Medulla oblongata (tissue), 1 donor: Measurements from ENCODE around the gene BICC1.
A peak's percentile ranks its signal among the peaks of the same experiment; 100 is the strongest.

ENCODE experiments used
- DNase-seq: peaks from one replicate; pipeline ENCODE4 v3.0.0-alpha.2; 2015; ENCODE audit errors: extremely low spot score

The BICC1 gene

GRCh38 chr10:58512491-58513187, at the start of gene BICC1:
Gene BICC1, plus strand, starts transcription at chr10:58512872. Its CDS starts 272 bp downstream, at chr10:58513144.
- peak; percentile 47 for DNase-seq

- DNase-seq, result no peak
These were observed 47.7 kb upstream of the BICC1 start for GRCh38 chr10:58464956-58465355.

GRCh38 chr10:58465629-58466028, 47.0 kb upstream of the BICC1 start:
- no peak for DNase-seq

- no peak for DNase-seq
These were observed 44.6 kb upstream of the BICC1 start for GRCh38 chr10:58467931-58468635.

- DNase-seq, result no peak
These were observed 38.7 kb upstream of the BICC1 start for GRCh38 chr10:58473976-58474375.

- DNase-seq, result no peak
These were observed 37.1 kb upstream of the BICC1 start for GRCh38 chr10:58475322-58476277.

GRCh38 chr10:58477122-58477521, 35.5 kb upstream of the BICC1 start:
- peak; percentile 37 for DNase-seq

GRCh38 chr10:58477902-58478301, 34.8 kb upstream of the BICC1 start:
- DNase-seq, result no peak

- no peak for DNase-seq
These were observed 33.6 kb upstream of the BICC1 start for GRCh38 chr10:58479045-58479444.

- no peak for DNase-seq
These were observed 32.4 kb upstream of the BICC1 start for GRCh38 chr10:58480321-58480720.

- DNase-seq, result no peak
These were observed 31.0 kb upstream of the BICC1 start for GRCh38 chr10:58481569-58482109.

- no peak for DNase-seq
These were observed 25.9 kb upstream of the BICC1 start for GRCh38 chr10:58486821-58487220.

- DNase-seq, result no peak
These were observed 23.8 kb upstream of the BICC1 start for GRCh38 chr10:58488921-58489320.

GRCh38 chr10:58502956-58503355, 9.7 kb upstream of the BICC1 start:
- no peak for DNase-seq

- DNase-seq, result no peak
These were observed 4.4 kb upstream of the BICC1 start for GRCh38 chr10:58508316-58508715.

- no peak for DNase-seq
These were observed 744 bp upstream of the BICC1 start for GRCh38 chr10:58511765-58512490.

- peak; percentile 43 for DNase-seq
These were observed 777 bp downstream of the BICC1 start for GRCh38 chr10:58513188-58514110.

- DNase-seq, result no peak
These were observed 1.6 kb downstream of the BICC1 start for GRCh38 chr10:58514111-58514770.

GRCh38 chr10:58515291-58515941, 2.7 kb downstream of the BICC1 start:
- DNase-seq, result no peak
